Right lobe of liver (tissue), 6 donors: Measurements from ENCODE around the gene RAB11FIP4. TPM values are rescaled to one million over a fixed set of nuclear protein-coding genes. Genes with fewer than 3 reads are reported as not detected.

Experiments
- ATAC-seq, 4 donors: fragments of 200-7000 bp; cut with Tn5 transposase; one replicate each; pipeline ENCODE4 v1.9.1; 2020; ENCODE audit warnings: mild to moderate bottlenecking in 4 of 4, moderate library complexity in 4 of 4
- DNase-seq, 3 donors: peaks; one replicate each; pipeline ENCODE4 v3.0.0-alpha.2; 2020
- H3K27ac ChIP-seq, 3 donors: fragments of 200-600 bp; one replicate each; pipeline ENCODE4 v1.8.0; 2022
- H3K27me3 ChIP-seq, 2 donors: fragments of 200-600 bp; one replicate each; pipeline ENCODE4 v1.8.0; 2022
- H3K36me3 ChIP-seq, 4 donors: fragments of 200-600 bp; sonication (generic) in 1 of 4; one replicate each; pipeline versions ENCODE4 v1.5.1 to v1.8.0; 2017 to 2022; ENCODE audit warnings: control low read depth in 1 of 4
- H3K4me1 ChIP-seq, 4 donors: fragments of 200-600 bp; sonication (generic) in 1 of 4; one replicate each; pipeline versions ENCODE4 v1.5.1 to v1.8.0; 2017 to 2022; ENCODE audit warnings: control low read depth in 1 of 4
- H3K4me3 ChIP-seq, 3 donors: fragments of 200-600 bp; one replicate each; pipeline ENCODE4 v1.8.0; 2022
- H3K9me3 ChIP-seq, 4 donors: fragments of 200-600 bp; sonication (generic) in 1 of 4; one replicate each; pipeline versions ENCODE4 v1.5.1 to v1.8.0; 2017 to 2022; ENCODE audit warnings: control low read depth in 1 of 4
- POLR2A ChIP-seq: fragments of 450-650 bp; IDR thresholded peaks from one replicate; pipeline ENCODE4 v1.6.1; 2017; ENCODE audit warnings: antibody characterized with exemption, mild to moderate bottlenecking
- WGBS: methylation state at CpG from one replicate; pipeline ENCODE4 v1.1.6; 2018; ENCODE audit warnings: low coverage, low lambda C conversion rate; ENCODE audit not compliant: insufficient coverage; ENCODE audit errors: missing lambda C conversion rate; 5-methylcytosine and 5-hydroxymethylcytosine counted together
- intact Hi-C, 2 donors: fragments of 100-400 bp; cut with DNase I; formaldehyde crosslinking; loops; one replicate each; pipeline versions ENCODE4 v1.11.2 to v1.14.1; 2022
- total RNA-seq, 6 experiments: library from RNA; depleted of rRNA in 2 of 6; stranded (reverse); fragments of >200 nt in 2 of 6; fragmentation: NEBNext Ultra II Directional in 3 of 6; extraction: Animal tissue kit (Norgen Biotek cat#: 25700) in 3 of 6; gene quantifications; one replicate each; pipeline versions ENCODE4 v1.1.0 to v1.2.4, GENCODE V29; 2016 to 2023
- TF ChIP-seq, protein P1 (sequence below), 4 donors: fragments of 200-600 bp in 3 of 4; fragments of 450-650 bp in 1 of 4; IDR thresholded peaks; one replicate each; pipeline versions ENCODE4 v1.5.1 to v1.8.0; 2016 to 2022; ENCODE audit warnings: antibody characterized with exemption in 4 of 4, mild to moderate bottlenecking in 2 of 4
- donor health status: DM: no; HTN: yes; CAD: no.
- donor health status: DM: no; HTN: no; CAD: no.
- donor health status: DM: no; HTN: no; CAD: no.
- donor health status: DM: no; HTN: yes; CAD: no.
- donor health status: DM: no; HTN: yes; CAD: no.

Gene RAB11FIP4
- total RNA-seq, 6 experiments from 2014 or later: 3.5 to 6.6 (median 4.6) TPM

DNA sequence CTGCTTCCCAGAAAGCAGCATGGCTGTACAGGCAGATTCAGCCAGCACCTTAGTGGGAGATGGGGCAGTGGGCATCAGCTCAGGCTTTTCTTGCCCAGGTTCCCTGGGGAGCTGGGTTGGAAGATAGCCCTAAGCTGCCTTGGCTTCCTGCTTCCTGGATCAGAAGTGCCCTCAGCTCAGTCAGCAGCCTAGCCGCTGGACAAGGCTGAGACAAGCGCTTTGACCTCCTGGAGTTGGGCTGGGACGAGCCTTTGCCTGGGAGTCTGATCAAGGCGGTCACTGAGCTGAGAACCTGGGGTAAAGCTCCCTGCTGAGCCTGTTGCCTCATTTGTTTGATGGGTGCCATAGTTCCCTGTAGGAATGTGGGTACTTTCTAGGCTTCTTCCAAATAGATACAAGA is 190.0 kb downstream of the RAB11FIP4 start:
- Histone ChIP-seq H3K4me1 (peaks cover 0 to 26% (median 2%) of the 10 kb centered on the region in 4 donors), H3K36me3 (no peaks in the 10 kb centered on the region), H3K27me3 (no peaks in the 10 kb centered on the region), H3K9me3 (no peaks in the 10 kb centered on the region), H3K4me3 (no peak overlapping the region), H3K27ac (peak overlapping the region; percentile 31 to 74 (median 48))
- no CpG with 5 or more reads among the region's 4 CpGs for WGBS
- ATAC-seq (peak; percentile 28 to 56 (median 50)), DNase-seq (no peak)
- TF ChIP-seq, protein P1, sequence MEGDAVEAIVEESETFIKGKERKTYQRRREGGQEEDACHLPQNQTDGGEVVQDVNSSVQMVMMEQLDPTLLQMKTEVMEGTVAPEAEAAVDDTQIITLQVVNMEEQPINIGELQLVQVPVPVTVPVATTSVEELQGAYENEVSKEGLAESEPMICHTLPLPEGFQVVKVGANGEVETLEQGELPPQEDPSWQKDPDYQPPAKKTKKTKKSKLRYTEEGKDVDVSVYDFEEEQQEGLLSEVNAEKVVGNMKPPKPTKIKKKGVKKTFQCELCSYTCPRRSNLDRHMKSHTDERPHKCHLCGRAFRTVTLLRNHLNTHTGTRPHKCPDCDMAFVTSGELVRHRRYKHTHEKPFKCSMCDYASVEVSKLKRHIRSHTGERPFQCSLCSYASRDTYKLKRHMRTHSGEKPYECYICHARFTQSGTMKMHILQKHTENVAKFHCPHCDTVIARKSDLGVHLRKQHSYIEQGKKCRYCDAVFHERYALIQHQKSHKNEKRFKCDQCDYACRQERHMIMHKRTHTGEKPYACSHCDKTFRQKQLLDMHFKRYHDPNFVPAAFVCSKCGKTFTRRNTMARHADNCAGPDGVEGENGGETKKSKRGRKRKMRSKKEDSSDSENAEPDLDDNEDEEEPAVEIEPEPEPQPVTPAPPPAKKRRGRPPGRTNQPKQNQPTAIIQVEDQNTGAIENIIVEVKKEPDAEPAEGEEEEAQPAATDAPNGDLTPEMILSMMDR (IDR thresholded peaks at IDR 0.05): no peak
- no peak for TF ChIP-seq POLR2A
- intact Hi-C loops: no loop called here

DNA sequence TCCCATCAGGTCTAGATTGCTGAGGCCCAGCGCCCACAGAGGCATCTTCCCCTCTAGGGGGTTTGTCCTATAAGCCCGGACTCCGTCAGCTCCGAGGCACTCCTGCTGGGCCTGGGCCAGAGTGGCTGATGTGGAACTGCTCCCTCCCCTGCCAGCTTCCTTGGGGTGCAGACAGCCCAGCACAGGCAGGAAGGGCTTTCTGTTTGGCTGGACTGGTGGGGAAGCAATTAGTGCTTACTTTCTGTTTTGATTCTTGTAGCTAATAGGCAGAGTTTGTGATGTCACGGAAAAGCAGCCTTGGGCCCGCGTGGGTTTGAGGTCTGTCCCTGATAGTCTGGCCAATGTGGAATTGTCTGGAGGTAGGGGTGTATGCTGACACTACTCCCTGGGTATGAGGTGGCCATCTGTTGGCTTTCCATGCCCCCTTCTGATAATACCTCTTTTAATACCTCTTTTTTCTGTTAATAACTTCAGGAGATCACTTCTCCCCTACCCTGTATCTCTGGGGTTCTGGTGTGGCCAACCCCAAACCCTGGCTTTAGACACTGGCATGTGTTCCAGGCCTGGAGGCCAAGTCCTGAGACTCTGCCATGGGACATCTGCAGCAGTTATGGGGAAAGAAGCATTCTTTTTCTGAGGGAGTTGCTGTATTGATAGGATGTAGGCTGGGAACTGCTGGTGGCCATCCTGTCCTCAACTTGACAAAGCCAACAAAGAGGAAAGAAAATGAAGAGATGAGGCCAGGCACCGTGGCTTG is 190.9 kb downstream of the RAB11FIP4 start:
- DNase-seq (peak in 2 of 3 donors; percentile 60 to 64), ATAC-seq (peak; percentile 45 to 72 (median 64))
- no peaks in the 10 kb centered on the region for H3K27me3 ChIP-seq
- no peak overlapping the region for H3K4me3 ChIP-seq
- no peaks in the 10 kb centered on the region for H3K9me3 ChIP-seq
- H3K36me3 ChIP-seq: no peaks in the 10 kb centered on the region
- 67% methylated on average over 4 of the region's 8 CpGs for WGBS
- peaks cover 0 to 26% (median 2%) of the 10 kb centered on the region in 4 donors for H3K4me1 ChIP-seq
- intact Hi-C loops: no loop called here
- H3K27ac ChIP-seq: peak overlapping the region; percentile 31 to 74 (median 48)
- TF ChIP-seq, protein P1 (IDR thresholded peaks at IDR 0.05): no peak

DNA sequence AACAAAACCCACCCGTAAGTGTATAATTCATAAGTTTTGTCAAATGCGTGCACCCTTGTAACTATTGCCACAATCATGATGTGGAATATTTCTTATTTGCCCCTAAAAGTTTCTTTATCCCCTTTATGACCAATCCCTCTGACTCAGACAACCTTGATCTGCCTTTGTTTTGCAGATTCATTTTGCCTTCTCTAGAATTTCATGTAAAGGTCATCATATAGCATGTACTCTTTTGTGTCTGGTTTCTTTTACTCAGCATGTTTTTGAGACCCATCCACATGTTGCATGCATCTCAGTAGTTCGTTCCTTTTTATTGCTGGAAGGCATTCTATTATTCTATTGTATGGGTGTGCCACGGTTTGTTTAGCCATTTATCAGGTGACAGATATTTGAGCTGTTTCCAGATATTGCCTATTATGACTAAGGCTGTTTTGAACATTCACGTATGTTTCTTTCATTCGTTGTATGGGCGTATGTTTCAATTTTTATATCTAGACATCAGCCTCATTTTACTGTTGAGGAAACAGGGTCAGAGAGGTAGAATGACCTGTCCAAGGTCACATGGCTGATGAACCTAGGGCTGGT is 192.4 kb downstream of the RAB11FIP4 start:
- Histone ChIP-seq H3K4me3 (no peak overlapping the region), H3K9me3 (no peaks in the 10 kb centered on the region), H3K27ac (no peak overlapping the region), H3K27me3 (no peaks in the 10 kb centered on the region), H3K4me1 (peaks cover 0 to 26% (median 2%) of the 10 kb centered on the region in 4 donors), H3K36me3 (no peaks in the 10 kb centered on the region)
- 93% methylated on average over 7 of the region's 7 CpGs for WGBS
- DNase-seq (no peak), ATAC-seq (no peak)
- intact Hi-C loops: no loop called here
- no peak for TF ChIP-seq POLR2A
- TF ChIP-seq, protein P1 (IDR thresholded peaks at IDR 0.05): no peak

DNA sequence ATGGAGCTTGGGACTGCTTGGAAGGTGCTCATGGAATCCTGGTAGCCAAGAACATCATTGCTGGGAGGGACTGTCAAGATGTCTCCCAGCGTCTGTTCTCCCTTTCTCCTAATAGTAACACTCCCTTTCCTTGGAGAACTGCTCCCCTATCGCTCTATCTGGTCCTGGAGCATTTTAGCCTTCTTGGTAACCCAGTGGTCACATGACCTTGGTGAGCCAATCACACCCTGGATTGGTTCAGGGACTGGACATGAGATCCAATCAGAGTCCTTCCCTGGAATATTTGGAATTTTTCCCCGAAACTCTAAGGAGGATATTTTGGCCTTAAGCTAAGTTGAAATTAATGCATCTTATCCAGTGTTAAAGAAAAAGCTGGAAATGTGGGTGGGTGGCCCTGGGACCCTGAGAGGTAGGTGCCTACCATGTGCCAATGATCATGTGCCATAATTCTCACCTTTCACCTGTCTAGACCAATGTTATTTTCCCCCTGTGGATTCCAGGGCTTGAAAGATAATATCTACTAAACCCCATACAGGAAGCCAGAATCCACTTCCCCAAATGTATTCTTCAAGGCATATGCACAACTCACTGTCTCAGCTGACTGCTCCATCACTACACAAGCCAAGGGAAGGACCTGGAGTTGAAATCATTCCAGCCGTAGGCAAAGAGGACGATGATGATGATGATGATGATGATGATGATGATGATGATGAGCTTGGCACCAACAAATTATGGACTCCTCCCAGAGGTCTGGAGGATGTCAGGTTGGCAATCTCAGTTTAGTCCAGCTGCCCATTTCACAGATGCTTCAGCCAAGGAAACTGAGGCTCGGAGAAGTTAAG is 193.2 kb downstream of the RAB11FIP4 start:
- 95% methylated on average over 4 of the region's 6 CpGs for WGBS
- Histone ChIP-seq H3K4me3 (no peak overlapping the region), H3K9me3 (no peaks in the 10 kb centered on the region), H3K27me3 (no peaks in the 10 kb centered on the region), H3K36me3 (no peaks in the 10 kb centered on the region), H3K27ac (no peak overlapping the region), H3K4me1 (peaks cover 0 to 21% (median 2%) of the 10 kb centered on the region in 4 donors)
- DNase-seq (no peak), ATAC-seq (no peak)
- intact Hi-C loops: no loop called here
- TF ChIP-seq, protein P1 (IDR thresholded peaks at IDR 0.05): no peak
- no peak for TF ChIP-seq POLR2A
